Right ventricle myocardium inferior (tissue), 1 donor: ENCODE measurements around the gene CMPK2. TPM values are rescaled to one million over a fixed set of nuclear protein-coding genes. Genes with fewer than 3 reads are reported as not detected.

Experiments
- ATAC-seq: fragments of 200-7000 bp; cut with Tn5 transposase; one replicate; pipeline ENCODE4 v1.9.1; 2020; ENCODE audit warnings: mild to moderate bottlenecking, moderate library complexity
- DNase-seq: peaks from one replicate; pipeline ENCODE4 v3.0.0; 2021; ENCODE audit errors: missing footprints
- intact Hi-C: fragments of 100-400 bp; cut with DNase I; formaldehyde crosslinking; loops from one replicate; pipeline ENCODE4 v1.11.0; 2022
- total RNA-seq: library from RNA; stranded (reverse); fragmentation: NEBNext Ultra II Directional; extraction: Animal tissue kit (Norgen Biotek cat#: 25700); gene quantifications from one replicate; pipeline ENCODE4 v1.2.1, GENCODE V29; 2021
- donor health status: DM: no; HTN: yes; CAD: no; lungs with severe emphysema.

Gene CMPK2
- total RNA-seq, 1 donor from 2014 or later: 3.4 TPM

DNA sequence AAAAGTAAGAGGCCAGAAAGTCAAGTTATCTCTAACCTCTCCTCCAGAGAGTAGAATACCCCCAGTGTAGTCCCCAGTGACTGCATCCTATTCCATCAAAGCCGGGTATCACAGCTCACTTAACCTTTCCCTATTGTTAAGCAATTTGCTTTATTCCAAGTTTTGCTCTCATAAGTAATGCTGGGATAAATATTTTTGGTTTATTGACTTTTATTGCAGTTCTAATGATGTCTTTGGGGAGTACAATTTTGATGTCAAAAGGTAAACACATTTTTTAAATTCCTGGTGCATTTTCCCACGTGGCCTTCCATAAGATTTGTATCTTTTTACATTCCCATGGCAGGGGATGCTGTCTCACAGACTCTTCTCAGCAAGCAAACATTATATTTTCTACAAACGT, 43.3 kb downstream of the CMPK2 start:
- no peak for DNase-seq
- intact Hi-C loops: no loop called here
- no peak for ATAC-seq

GRCh38 chr2:6820903-6821584, 44.7 kb downstream of the CMPK2 start:
- ATAC-seq: no peak
- intact Hi-C loops: no loop called here
- no peak for DNase-seq

GRCh38 chr2:6820236-6820635, 45.5 kb downstream of the CMPK2 start:
- intact Hi-C loops: no loop called here
- DNase-seq: no peak
- no peak for ATAC-seq

- intact Hi-C loops: no loop called here
- ATAC-seq: no peak
- DNase-seq: no peak
Observed at GRCh38 chr2:6819668-6820067, 46.0 kb downstream of the CMPK2 start.

- intact Hi-C loops: no loop called here
- DNase-seq (no peak), ATAC-seq (no peak)
Observed at GRCh38 chr2:6818012-6818411, 47.7 kb downstream of the CMPK2 start.

- intact Hi-C loops: no loop called here
- ATAC-seq (no peak), DNase-seq (no peak)
Observed at GRCh38 chr2:6814869-6815268, 50.8 kb downstream of the CMPK2 start.

DNA sequence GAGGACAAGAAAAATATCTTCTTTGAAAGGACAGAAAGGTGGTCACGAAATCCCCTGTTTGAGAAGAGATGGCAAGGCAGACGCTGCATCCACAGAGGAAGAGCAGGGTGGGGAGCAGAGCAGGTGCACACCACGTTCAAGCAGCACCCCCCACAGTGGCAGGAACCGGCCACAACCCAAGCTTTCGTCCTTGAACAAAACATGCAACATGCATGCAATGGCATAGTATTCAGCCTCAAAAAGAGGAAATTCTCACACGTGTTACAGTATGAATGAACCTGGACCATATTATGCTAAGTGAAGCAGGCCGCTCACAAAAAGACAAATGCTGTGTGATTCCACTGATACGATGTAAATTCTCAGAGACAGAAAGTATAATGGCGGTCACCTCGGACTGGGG, 51.4 kb downstream of the CMPK2 start:
- intact Hi-C loops: no loop called here
- DNase-seq (no peak), ATAC-seq (no peak)

GRCh38 chr2:6813573-6813972, 52.1 kb downstream of the CMPK2 start:
- ATAC-seq (no peak), DNase-seq (no peak)
- intact Hi-C loops: no loop called here

DNA sequence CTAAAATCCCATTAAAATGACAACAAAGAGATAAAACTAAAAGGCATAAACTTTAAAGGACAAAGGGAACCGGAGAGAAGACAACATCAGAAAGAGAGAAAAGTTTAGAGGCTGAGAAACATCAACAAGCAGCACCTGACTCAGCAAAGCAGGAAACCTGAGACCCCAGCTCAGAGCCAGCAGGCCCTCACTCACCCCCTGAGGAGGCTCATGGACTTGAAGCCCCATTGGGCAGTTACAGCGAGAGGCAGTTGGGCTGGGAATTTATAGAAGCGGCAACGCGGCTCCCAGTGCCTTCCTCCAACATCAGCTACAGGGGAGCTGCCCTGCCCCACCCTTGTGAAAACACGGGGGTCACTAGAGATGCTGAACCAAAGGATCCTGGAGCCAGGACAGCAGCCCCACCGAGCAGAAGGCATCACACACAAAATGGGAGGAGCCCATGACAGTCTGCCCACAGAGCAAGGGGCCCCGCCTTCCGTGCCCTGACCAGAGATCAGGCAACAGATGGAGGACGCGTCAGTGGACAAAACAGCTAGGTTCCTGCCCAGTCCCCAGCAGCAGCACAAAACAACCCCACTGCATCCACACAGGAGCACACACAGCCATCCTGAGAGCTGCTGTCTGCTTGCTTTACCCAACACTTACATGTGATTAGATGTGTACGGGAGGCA, 52.7 kb downstream of the CMPK2 start:
- DNase-seq (no peak), ATAC-seq (no peak)
- intact Hi-C loops: no loop called here

DNA sequence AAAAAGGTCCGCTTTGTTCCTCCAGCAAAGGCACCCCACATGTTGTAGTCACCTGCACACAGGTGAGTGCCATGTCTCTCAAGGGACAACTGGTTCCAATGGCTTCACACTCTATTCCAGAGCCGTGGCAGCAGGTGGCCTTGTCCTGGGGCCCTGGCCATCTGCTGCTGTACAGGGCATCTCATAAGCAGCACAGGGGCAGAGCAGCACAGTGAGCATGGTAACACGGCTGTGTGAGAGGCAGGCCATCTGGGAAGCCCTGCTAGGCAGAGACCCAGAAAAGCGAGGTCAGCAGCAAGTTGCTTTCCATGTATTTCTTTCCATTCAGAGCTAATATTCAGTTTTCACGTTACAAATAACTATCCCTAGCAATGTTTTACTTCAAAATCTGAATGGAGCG, 54.7 kb downstream of the CMPK2 start:
- intact Hi-C loops: no loop called here
- ATAC-seq (no peak), DNase-seq (no peak)

- ATAC-seq (no peak), DNase-seq (no peak)
- intact Hi-C loops: no loop called here
Observed at GRCh38 chr2:6808426-6808825, 57.3 kb downstream of the CMPK2 start.

DNA sequence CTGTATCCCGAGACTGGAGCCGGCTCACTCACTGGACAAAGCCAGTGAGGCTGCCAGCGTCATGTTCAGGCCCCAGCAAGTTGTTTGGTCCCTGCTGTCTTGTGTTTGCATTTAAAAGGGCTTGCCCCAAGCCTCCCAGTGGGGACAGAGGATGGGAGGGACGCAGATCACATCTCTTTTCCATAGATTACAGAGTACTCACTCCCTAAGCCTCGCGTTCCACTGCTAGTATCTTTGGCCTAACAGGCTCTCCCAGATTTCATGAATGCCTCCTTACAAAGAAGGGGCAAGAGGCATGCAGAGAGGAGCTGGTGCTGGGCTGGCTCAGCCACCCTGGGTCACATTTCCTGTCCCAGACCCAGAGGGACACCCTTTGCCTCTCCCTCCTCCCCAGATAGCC, 59.1 kb downstream of the CMPK2 start:
- intact Hi-C loops: no loop called here
- DNase-seq (no peak), ATAC-seq (no peak)

GRCh38 chr2:6800553-6800952, 65.2 kb downstream of the CMPK2 start:
- intact Hi-C loops: no loop called here
- no peak for ATAC-seq

More at GRCh38 chr2:6800553-6800952, 65.2 kb downstream of the CMPK2 start:
- no peak for DNase-seq

Other genes with a start within 250 kb of the CMPK2 start
- gene RSAD2, start 11.9 kb upstream of the CMPK2 start, total RNA-seq: 3.3 TPM
- 16.9 TPM for gene RNF144A, start 51.5 kb upstream of the CMPK2 start, total RNA-seq